ENCODE measurements around the gene PALD1. TPM values are rescaled to one million over a fixed set of nuclear protein-coding genes. Genes with fewer than 3 reads are reported as not detected.
A peak's percentile ranks its signal among the peaks of the same experiment; 100 is the strongest.

PALD1 gene
- total and polyA plus RNA-seq, 12 donors, result 2.0 to 16.2 (median 7.4) TPM

- Histone ChIP-seq H3K27me3 (no peaks in the 10 kb centered on the region), H3K4me3 (no peak overlapping the region), H3K9me3 (replicated peaks in 1 of 3) (no peaks in the 10 kb centered on the region), H3K36me3 (replicated peaks in 1 of 2) (no peaks in the 10 kb centered on the region), H3K4me1 (replicated peaks in 1 of 2) (no peaks in the 10 kb centered on the region), H3K27ac (no peak overlapping the region)
- no peak for TF ChIP-seq CTCF (IDR thresholded peaks at IDR 0.05)
- TF ChIP-seq POLR2A (IDR thresholded peaks at IDR 0.05), result no peak
- 69 to 79% (median 72%) methylated on average over 3 to 5 of the region's 5 CpGs for WGBS, 4 donors
- DNase-seq, result peak in 1 of 7 donors; percentile 17
- intact Hi-C loops (cut with DNase I), result no loop called here
Observed at GRCh38 chr10:70590655-70591416, 112.3 kb downstream of the PALD1 start.

- 75 to 81% (median 79%) methylated on average over 2 of the region's 2 CpGs for WGBS, 4 donors
- intact Hi-C loops (cut with DNase I), result no loop called here
- no peak overlapping the region for H3K4me3 ChIP-seq
Observed at GRCh38 chr10:70592186-70592735, 113.7 kb downstream of the PALD1 start.

GRCh38 chr10:70592746-70593512, 114.4 kb downstream of the PALD1 start:
- peak in 1 of 7 donors; percentile 40 for DNase-seq
- H3K27ac ChIP-seq, result no peak overlapping the region
- H3K4me1 ChIP-seq (replicated peaks in 1 of 2), result no peaks in the 10 kb centered on the region
- WGBS, 4 donors, result 76 to 85% (median 83%) methylated on average over 14 to 16 of the region's 16 CpGs
- no peaks in the 10 kb centered on the region for H3K9me3 ChIP-seq (replicated peaks in 1 of 3)
- no peaks in the 10 kb centered on the region for H3K36me3 ChIP-seq (replicated peaks in 1 of 2)
- no peaks in the 10 kb centered on the region for H3K27me3 ChIP-seq
- intact Hi-C loops (cut with DNase I), result no loop called here
- TF ChIP-seq CTCF (IDR thresholded peaks at IDR 0.05) (no peak), POLR2A (IDR thresholded peaks at IDR 0.05) (no peak)
- H3K4me3 ChIP-seq, result no peak overlapping the region

More at GRCh38 chr10:70592186-70592735, 113.7 kb downstream of the PALD1 start:
- no peaks in the 10 kb centered on the region for H3K9me3 ChIP-seq (replicated peaks in 1 of 3)
- peak in 1 of 7 donors; percentile 13 for DNase-seq
- TF ChIP-seq POLR2A (IDR thresholded peaks at IDR 0.05) (no peak), CTCF (IDR thresholded peaks at IDR 0.05) (no peak)
- H3K4me1 ChIP-seq (replicated peaks in 1 of 2), result no peaks in the 10 kb centered on the region
- H3K27ac ChIP-seq, result no peak overlapping the region
- no peaks in the 10 kb centered on the region for H3K36me3 ChIP-seq (replicated peaks in 1 of 2)
- no peaks in the 10 kb centered on the region for H3K27me3 ChIP-seq

GRCh38 chr10:70593513-70593890, 114.9 kb downstream of the PALD1 start:
- Histone ChIP-seq H3K9me3 (replicated peaks in 1 of 3) (no peaks in the 10 kb centered on the region), H3K27ac (no peak overlapping the region), H3K36me3 (replicated peaks in 1 of 2) (no peaks in the 10 kb centered on the region), H3K27me3 (no peaks in the 10 kb centered on the region), H3K4me1 (replicated peaks in 1 of 2) (no peaks in the 10 kb centered on the region), H3K4me3 (no peak overlapping the region)
- peak in 1 of 7 donors; percentile 15 for DNase-seq
- TF ChIP-seq POLR2A (IDR thresholded peaks at IDR 0.05) (no peak), CTCF (IDR thresholded peaks at IDR 0.05) (no peak)
- WGBS, 4 donors, result 77 to 100% (median 86%) methylated on average over 7 of the region's 7 CpGs
- intact Hi-C loops (cut with DNase I), result no loop called here

All from adrenal gland (tissue), 12 donors.